Tibial nerve (tissue), 4 donors: Measurements from ENCODE around the gene PXDN. TPM values are rescaled to one million over a fixed set of nuclear protein-coding genes. Genes with fewer than 3 reads are reported as not detected.
A peak's percentile ranks its signal among the peaks of the same experiment; 100 is the strongest.

ENCODE experiments used
- DNase-seq, 2 donors: peaks; one replicate each; pipeline ENCODE4 v3.0.0-alpha.2; 2019; ENCODE audit warnings: low spot score in 2 of 2
- H3K27ac ChIP-seq, 4 donors: fragments of 200-600 bp; sonication (generic) in 3 of 4; one replicate each; pipeline ENCODE4 v1.5.1; 2017 to 2019; ENCODE audit warnings: mild to moderate bottlenecking in 1 of 4
- H3K27me3 ChIP-seq, 2 donors: fragments of 200-600 bp; sonication (generic) in 1 of 2; one replicate each; pipeline versions ENCODE4 v1.5.1 to v1.6.0; 2017 to 2019
- H3K36me3 ChIP-seq, 3 donors: fragments of 200-600 bp; sonication (generic); one replicate each; pipeline ENCODE4 v1.5.1; 2018 to 2019
- H3K4me1 ChIP-seq, 4 donors: fragments of 200-600 bp; sonication (generic) in 3 of 4; one replicate each; pipeline ENCODE4 v1.5.1; 2017 to 2019
- H3K4me3 ChIP-seq, 4 donors: fragments of 200-600 bp; sonication (generic) in 3 of 4; one replicate each; pipeline ENCODE4 v1.5.1; 2017 to 2019; ENCODE audit warnings: mild to moderate bottlenecking in 1 of 4, moderate library complexity in 1 of 4
- H3K9me3 ChIP-seq, 4 donors: fragments of 200-600 bp; sonication (generic) in 3 of 4; one replicate each; pipeline ENCODE4 v1.5.1; 2017 to 2019
- CTCF ChIP-seq, 5 experiments: fragments of 200-600 bp in 3 of 5; fragments of 450-650 bp in 2 of 5; sonication (generic) in 3 of 5; IDR thresholded peaks; one replicate each; pipeline ENCODE4 v1.5.1; 2016 to 2019; ENCODE audit warnings: antibody characterized with exemption in 5 of 5, mild to moderate bottlenecking in 3 of 5, moderate library complexity in 2 of 5
- EP300 ChIP-seq, 2 donors: sonication (generic); formaldehyde crosslinking; IDR thresholded peaks; one replicate each; pipeline ENCODE4 v1.6.1; 2017; ENCODE audit warnings: antibody characterized with exemption in 2 of 2, mild to moderate bottlenecking in 1 of 2
- POLR2A ChIP-seq, 2 donors: fragments of 450-650 bp; IDR thresholded peaks; one replicate each; pipeline ENCODE4 v1.6.1; 2017; ENCODE audit warnings: antibody characterized with exemption in 2 of 2, mild to moderate bottlenecking in 2 of 2, moderate library complexity in 2 of 2
- WGBS, 2 donors: methylation state at CpG; one replicate each; pipeline ENCODE4 v1.1.5; 2018; 5-methylcytosine and 5-hydroxymethylcytosine counted together
- total RNA-seq, 4 donors: library from RNA; depleted of rRNA; stranded (reverse); fragments of >200 nt; gene quantifications; one replicate each; pipeline ENCODE4 v1.1.0, GENCODE V29; 2016

Gene PXDN
- total RNA-seq, 4 donors from 2014 or later, result 40.4 to 72.6 (median 52.4) TPM

DNA sequence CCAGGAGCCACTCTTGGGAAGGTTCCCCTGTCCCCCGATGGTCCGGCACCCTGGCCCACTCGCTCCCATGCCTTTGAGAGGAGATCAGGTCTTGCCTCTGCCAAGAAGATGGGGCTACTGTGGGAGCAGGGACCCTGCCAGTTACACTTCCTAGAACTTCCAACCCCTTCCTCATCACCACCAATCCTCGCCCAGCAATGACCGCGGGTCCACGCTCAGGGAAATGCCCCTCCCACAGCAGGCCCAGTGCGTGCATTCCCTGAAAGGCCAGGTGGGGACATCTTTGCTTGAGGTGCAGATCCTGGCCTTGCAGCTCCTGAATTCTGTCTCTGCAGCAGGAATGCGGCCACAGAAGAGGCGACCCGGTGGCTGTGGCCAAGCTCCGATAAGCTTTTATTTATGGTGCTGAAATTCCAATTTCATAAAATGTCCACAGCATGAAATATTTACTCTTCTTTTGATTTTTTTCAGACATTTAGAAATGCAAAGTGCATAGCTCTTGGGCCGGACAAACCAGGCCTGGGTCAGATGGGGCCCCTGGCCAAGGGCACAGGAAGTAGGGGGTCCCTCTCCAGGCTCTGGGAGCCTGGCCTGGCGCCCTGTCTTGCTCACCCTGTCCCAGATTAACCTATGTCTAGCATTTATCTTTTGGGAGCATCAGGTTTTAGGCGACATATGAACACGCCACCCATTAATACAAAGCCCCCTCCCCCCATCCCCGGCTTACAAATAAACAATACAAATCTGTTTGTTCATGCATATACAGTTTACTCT lies 29.8 kb downstream of the PXDN start:
- Histone ChIP-seq H3K36me3 (no peaks in the 10 kb centered on the region), H3K27me3 (no peaks in the 10 kb centered on the region), H3K27ac (peak overlapping the region in 1 of 4 donors; percentile 43), H3K4me3 (no peak overlapping the region), H3K9me3 (no peaks in the 10 kb centered on the region), H3K4me1 (peaks cover 0 to 70% (median 21%) of the 10 kb centered on the region in 4 donors)
- DNase-seq, result no peak
- WGBS, 2 donors, result 55 to 76% methylated on average over 17 of the region's 17 CpGs
- no peak for TF ChIP-seq EP300 (IDR thresholded peaks at IDR 0.05)
- no peak for TF ChIP-seq POLR2A (IDR thresholded peaks at IDR 0.05)
- no peak for TF ChIP-seq CTCF (IDR thresholded peaks at IDR 0.05)

GRCh38 chr2:1713839-1714236 lies 30.5 kb downstream of the PXDN start:
- TF ChIP-seq POLR2A (IDR thresholded peaks at IDR 0.05) (no peak), EP300 (IDR thresholded peaks at IDR 0.05) (no peak), CTCF (IDR thresholded peaks at IDR 0.05) (no peak)
- DNase-seq, result no peak
- no peak overlapping the region for H3K4me3 ChIP-seq
- H3K9me3 ChIP-seq, result no peaks in the 10 kb centered on the region
- H3K36me3 ChIP-seq, result no peaks in the 10 kb centered on the region
- H3K4me1 ChIP-seq, result peaks cover 0 to 68% (median 21%) of the 10 kb centered on the region in 4 donors
- H3K27me3 ChIP-seq, result no peaks in the 10 kb centered on the region
- H3K27ac ChIP-seq, result no peak overlapping the region
- 89 to 94% methylated on average over 10 of the region's 10 CpGs for WGBS, 2 donors

GRCh38 chr2:1713142-1713838 lies 31.0 kb downstream of the PXDN start:
- DNase-seq, result no peak
- Histone ChIP-seq H3K27ac (no peak overlapping the region), H3K4me1 (peaks cover 0 to 72% (median 23%) of the 10 kb centered on the region in 4 donors), H3K36me3 (no peaks in the 10 kb centered on the region), H3K4me3 (no peak overlapping the region), H3K9me3 (no peaks in the 10 kb centered on the region), H3K27me3 (no peaks in the 10 kb centered on the region)
- WGBS, 2 donors, result 94 to 95% methylated on average over 19 to 22 of the region's 22 CpGs
- TF ChIP-seq POLR2A (IDR thresholded peaks at IDR 0.05), result no peak
- no peak for TF ChIP-seq CTCF (IDR thresholded peaks at IDR 0.05)
- TF ChIP-seq EP300 (IDR thresholded peaks at IDR 0.05), result no peak

- no peak for DNase-seq
- Histone ChIP-seq H3K9me3 (no peaks in the 10 kb centered on the region), H3K27me3 (no peaks in the 10 kb centered on the region), H3K4me3 (no peak overlapping the region), H3K27ac (no peak overlapping the region), H3K36me3 (no peaks in the 10 kb centered on the region), H3K4me1 (peaks cover 0 to 67% (median 24%) of the 10 kb centered on the region in 4 donors)
- TF ChIP-seq POLR2A (IDR thresholded peaks at IDR 0.05), result no peak
- no peak for TF ChIP-seq EP300 (IDR thresholded peaks at IDR 0.05)
- no peak for TF ChIP-seq CTCF (IDR thresholded peaks at IDR 0.05)
- 93 to 96% methylated on average over 15 of the region's 15 CpGs for WGBS, 2 donors
These were observed 34.3 kb downstream of the PXDN start for GRCh38 chr2:1709946-1710560.

- 84 to 86% methylated on average over 8 of the region's 8 CpGs for WGBS, 2 donors
- H3K27ac ChIP-seq, result no peak overlapping the region
- no peaks in the 10 kb centered on the region for H3K9me3 ChIP-seq
These were observed 35.0 kb downstream of the PXDN start for GRCh38 chr2:1709335-1709605.

More at GRCh38 chr2:1709335-1709605, 35.0 kb downstream of the PXDN start:
- no peak for DNase-seq
- H3K4me3 ChIP-seq, result no peak overlapping the region
- H3K4me1 ChIP-seq, result peaks cover 0 to 64% (median 16%) of the 10 kb centered on the region in 4 donors
- TF ChIP-seq EP300 (IDR thresholded peaks at IDR 0.05) (no peak), CTCF (IDR thresholded peaks at IDR 0.05) (no peak), POLR2A (IDR thresholded peaks at IDR 0.05) (no peak)
- no peaks in the 10 kb centered on the region for H3K27me3 ChIP-seq
- no peaks in the 10 kb centered on the region for H3K36me3 ChIP-seq
